CD4-positive, alpha-beta T cell treated with Interleukin-17A for 4 hours (primary cell): ENCODE measurements around the gene TAF8.
A peak's percentile ranks its signal among the peaks of the same experiment; 100 is the strongest.

ENCODE experiments used
- DNase-seq: peaks from one replicate; pipeline ENCODE4 v3.0.0-alpha.2; 2020; ENCODE audit warnings: mixed read lengths

The TAF8 gene

DNA sequence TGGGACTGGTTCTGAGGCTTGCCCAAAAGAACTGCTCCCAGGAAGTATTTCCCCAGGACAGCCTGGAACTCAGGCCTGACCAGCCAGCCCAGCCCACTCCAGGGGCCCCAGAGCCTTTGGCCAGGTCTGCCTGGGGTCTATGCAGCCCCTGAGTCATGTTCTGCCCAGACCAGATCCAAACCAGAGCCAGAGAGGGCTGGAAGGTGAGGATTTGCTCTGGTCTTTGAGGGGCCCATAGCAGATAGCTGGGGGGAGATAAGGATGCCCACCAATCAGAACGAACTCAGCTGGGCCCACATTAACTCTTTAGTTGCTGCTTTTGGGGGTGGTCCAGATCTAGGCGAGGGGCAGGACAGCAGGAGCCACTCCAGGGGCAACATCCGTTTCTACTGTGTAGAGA, 75.3 kb downstream of the TAF8 start:
- no peak for DNase-seq

DNA sequence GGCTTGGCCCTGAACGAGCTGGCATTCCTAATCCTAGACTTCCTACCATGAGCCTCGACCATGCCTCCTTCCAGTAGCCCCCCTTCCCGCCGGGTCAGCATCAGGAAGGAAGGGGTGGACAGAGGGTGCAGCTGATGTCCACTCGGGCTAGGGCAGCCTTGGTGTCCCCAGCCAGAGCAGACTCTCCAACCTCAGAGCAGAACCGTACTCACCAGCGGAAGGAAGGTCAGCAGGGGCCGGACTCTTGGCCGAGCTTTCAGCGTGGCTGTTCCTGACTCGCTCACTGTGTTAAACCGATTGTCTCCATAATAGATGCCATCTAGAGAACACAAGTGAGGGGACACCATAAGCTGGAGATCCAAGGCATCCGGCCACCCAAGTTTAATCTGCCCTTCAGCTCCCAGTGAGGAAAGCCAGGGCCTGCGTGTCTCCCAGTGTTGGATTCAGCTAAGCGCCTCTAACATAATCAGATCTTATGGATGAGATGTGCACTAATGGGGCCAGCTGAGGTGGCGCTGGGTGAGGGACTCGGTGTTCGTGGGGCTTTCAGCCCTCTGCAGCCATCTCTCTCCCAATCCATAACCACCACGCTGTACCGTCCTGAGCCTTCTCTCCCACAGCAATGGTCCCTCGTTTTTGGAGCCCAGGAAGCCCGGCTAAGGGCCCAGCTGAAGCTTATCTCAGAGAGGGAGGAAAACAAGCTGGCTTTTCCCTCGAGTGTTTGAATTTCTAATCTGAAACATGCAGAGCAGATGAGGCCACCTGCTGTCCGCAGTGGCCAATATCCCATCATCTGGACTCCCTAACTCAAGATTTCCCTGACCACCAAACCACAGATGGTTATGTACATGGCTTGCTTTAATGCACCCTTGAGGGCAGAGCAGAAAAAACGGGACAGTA, 78.4 kb downstream of the TAF8 start:
- DNase-seq = no peak

GRCh38 chr6:42129360-42129676, 79.0 kb downstream of the TAF8 start:
- DNase-seq = no peak

- DNase-seq = no peak
These were observed 81.2 kb downstream of the TAF8 start for GRCh38 chr6:42131531-42131930.

GRCh38 chr6:42133926-42134325, 83.6 kb downstream of the TAF8 start:
- no peak for DNase-seq

GRCh38 chr6:42135161-42135560, 84.8 kb downstream of the TAF8 start:
- DNase-seq = no peak

DNA sequence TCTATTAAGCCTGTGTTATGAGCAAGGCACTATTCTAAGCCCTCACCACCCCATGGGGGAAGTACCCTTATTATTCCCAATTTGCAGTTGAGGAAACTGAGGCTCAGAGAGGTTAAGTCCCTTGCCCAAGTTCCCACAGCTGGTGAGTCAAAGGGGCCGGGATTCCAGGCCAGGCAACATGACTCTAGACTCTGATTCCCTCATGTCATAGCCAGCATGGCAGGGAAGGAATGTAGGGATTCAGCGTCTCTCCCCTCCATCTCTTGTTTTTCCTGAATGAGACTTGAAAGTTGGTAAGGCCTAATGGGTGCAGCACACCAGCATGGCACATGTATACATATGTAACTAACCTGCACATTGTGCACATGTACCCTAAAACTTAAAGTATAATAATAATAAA, 85.4 kb downstream of the TAF8 start:
- no peak for DNase-seq

GRCh38 chr6:42136508-42137193, 86.3 kb downstream of the TAF8 start:
- DNase-seq = peak; percentile 7
